GM20000 (cell line): ENCODE data around the gene ERGIC1.

Experiments used
- DNase-seq: peaks from one replicate; pipeline ENCODE4 v3.0.0; 2012; ENCODE audit warnings: low spot score
- CTCF ChIP-seq: IDR thresholded peaks from 2 replicates; pipeline ENCODE4 v1.5.1; 2012; ENCODE audit warnings: mild to moderate bottlenecking, control low read depth; ENCODE audit errors: extremely low read depth, missing control alignments

Gene ERGIC1

GRCh38 chr5:172853355-172853975, 19.4 kb downstream of the ERGIC1 start:
- no peak for TF ChIP-seq CTCF
- no peak for DNase-seq

GRCh38 chr5:172854451-172854871, 20.4 kb downstream of the ERGIC1 start:
- TF ChIP-seq CTCF, result no peak
- DNase-seq, result no peak

GRCh38 chr5:172854971-172855370, 20.9 kb downstream of the ERGIC1 start:
- DNase-seq, result no peak
- no peak for TF ChIP-seq CTCF

- no peak for TF ChIP-seq CTCF
- DNase-seq, result no peak
These were observed 21.7 kb downstream of the ERGIC1 start for GRCh38 chr5:172855597-172856292.

- TF ChIP-seq CTCF, result no peak
- DNase-seq, result no peak
These were observed 22.3 kb downstream of the ERGIC1 start for GRCh38 chr5:172856336-172856735.

GRCh38 chr5:172857982-172858381, 23.9 kb downstream of the ERGIC1 start:
- TF ChIP-seq CTCF, result no peak
- no peak for DNase-seq

- no peak for DNase-seq
- no peak for TF ChIP-seq CTCF
These were observed 24.5 kb downstream of the ERGIC1 start for GRCh38 chr5:172858511-172858989.
